GM23248 (cell line): ENCODE data around the gene COL26A1. TPM values are rescaled to one million over a fixed set of nuclear protein-coding genes. Genes with fewer than 3 reads are reported as not detected.

Source experiments
- DNase-seq: peaks from one replicate; pipeline ENCODE4 v3.0.0-alpha.2; 2015
- H2AFZ ChIP-seq: fragments of 200-600 bp; sonication (generic); 2 replicates; pipeline ENCODE4 v1.6.1; 2016; ENCODE audit warnings: antibody characterized with exemption
- H3F3A ChIP-seq: fragments of 200-600 bp; sonication (generic); 2 replicates; pipeline ENCODE4 v1.6.1; 2016; ENCODE audit warnings: mild to moderate bottlenecking, antibody characterized with exemption, mixed run types; ENCODE audit not compliant: insufficient read depth
- H3K27ac ChIP-seq: fragments of 200-600 bp; sonication (generic); 2 replicates; pipeline ENCODE4 v1.5.1; 2016; ENCODE audit warnings: mild to moderate bottlenecking
- H3K27me3 ChIP-seq: fragments of 200-600 bp; sonication (generic); replicated peaks from 2 replicates; pipeline ENCODE4 v1.6.1; 2016; ENCODE audit warnings: mild to moderate bottlenecking; ENCODE audit not compliant: insufficient read depth
- H3K36me3 ChIP-seq: fragments of 200-600 bp; sonication (generic); 2 replicates; pipeline ENCODE4 v1.6.1; 2016; ENCODE audit warnings: low read depth, mild to moderate bottlenecking
- H3K4me1 ChIP-seq: fragments of 200-600 bp; sonication (generic); 2 replicates; pipeline ENCODE4 v1.6.1; 2016; ENCODE audit warnings: mild to moderate bottlenecking; ENCODE audit not compliant: insufficient read depth
- H3K4me2 ChIP-seq: fragments of 200-600 bp; sonication (generic); one replicate; pipeline ENCODE4 v1.6.1; 2016; ENCODE audit warnings: mild to moderate bottlenecking; ENCODE audit not compliant: unreplicated experiment
- H3K4me3 ChIP-seq: fragments of 200-600 bp; sonication (generic); 2 replicates; pipeline ENCODE4 v1.5.1; 2016; ENCODE audit warnings: mild to moderate bottlenecking
- H3K79me2 ChIP-seq: fragments of 200-600 bp; sonication (generic); 2 replicates; pipeline ENCODE4 v1.6.1; 2016; ENCODE audit warnings: mild to moderate bottlenecking; ENCODE audit not compliant: insufficient read depth
- H3K9ac ChIP-seq: fragments of 200-600 bp; sonication (generic); 2 replicates; pipeline ENCODE4 v1.6.1; 2016; ENCODE audit warnings: mild to moderate bottlenecking
- H3K9me2 ChIP-seq: fragments of 200-600 bp; sonication (generic); 2 replicates; pipeline ENCODE4 v1.6.1; 2016; ENCODE audit warnings: mixed run types, mild to moderate bottlenecking, moderate library complexity; ENCODE audit not compliant: insufficient read depth
- H3K9me3 ChIP-seq: fragments of 200-600 bp; sonication (generic); one replicate; pipeline ENCODE4 v1.6.1; 2017; ENCODE audit warnings: low read depth
- H4K20me1 ChIP-seq: fragments of 200-600 bp; sonication (generic); 2 replicates; pipeline ENCODE4 v1.6.0; 2016; ENCODE audit not compliant: insufficient read depth
- EZH2 ChIP-seq: fragments of 200-600 bp; sonication (generic); IDR thresholded peaks from 2 replicates; pipeline ENCODE4 v1.6.1; 2018; ENCODE audit warnings: antibody characterized with exemption, mild to moderate bottlenecking; ENCODE audit not compliant: insufficient read depth, poor library complexity, severe bottlenecking
- EZH2phosphoT487 ChIP-seq: fragments of 200-600 bp; sonication (generic); IDR thresholded peaks from 2 replicates; pipeline ENCODE4 v1.6.1; 2018; ENCODE audit warnings: antibody characterized with exemption, moderate library complexity, mild to moderate bottlenecking, low read depth; ENCODE audit not compliant: insufficient read depth
- WGBS, 2 experiments: methylation state at CpG; one replicate each; pipeline ENCODE4 v1.1.6; 2015 to 2017; ENCODE audit warnings: low lambda C conversion rate in 2 of 2, low coverage in 1 of 2; ENCODE audit errors: missing lambda C conversion rate in 2 of 2; 5-methylcytosine and 5-hydroxymethylcytosine counted together
- in situ Hi-C: fragments of 300-500 bp; cut with MboI; formaldehyde crosslinking; loops from 2 replicates; pipeline ENCODE4 v1.15.0; 2020
- polyA plus RNA-seq: library from polyadenylated mRNA; unstranded; fragments of >200 nt; fragmentation: Nextera tagmentation; extraction: Ambion mirVana; gene quantifications from 2 replicates; pipeline ENCODE4 v1.2.1, GENCODE V29; 2016
- total RNA-seq: library from RNA; depleted of rRNA; stranded (reverse); fragments of >200 nt; shearing (Covaris generic); gene quantifications from 2 replicates; pipeline ENCODE4 v1.2.3, GENCODE V29; 2014

The COL26A1 gene
- total and polyA plus RNA-seq, 2 experiments from 2014 or later = not detected

DNA sequence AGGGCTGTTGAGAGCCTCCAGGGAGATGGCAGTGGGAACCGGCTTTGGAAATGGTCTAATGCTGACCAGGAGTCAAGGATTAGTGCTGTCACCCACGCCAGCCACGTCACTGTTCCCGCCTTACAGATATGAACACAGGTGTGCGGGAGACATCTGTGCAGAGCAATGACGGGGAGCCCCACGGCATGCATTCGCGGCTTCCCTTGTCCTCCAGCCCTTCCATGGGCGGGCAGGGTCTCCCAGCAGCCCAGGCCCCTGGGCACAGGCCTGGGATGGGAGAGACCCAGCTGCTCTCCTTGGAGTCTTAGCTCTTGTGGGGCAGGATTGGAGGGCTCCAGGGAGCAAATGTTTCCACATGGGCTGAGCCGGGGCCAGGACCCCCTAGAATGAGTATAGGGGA is 172.2 kb downstream of the COL26A1 start:
- Histone ChIP-seq H3K27ac (no peak overlapping the region), H4K20me1 (no peaks in the 10 kb centered on the region), H3K36me3 (no peaks in the 10 kb centered on the region), H3K27me3 (peaks cover 19% of the 10 kb centered on the region), H3K9ac (no peak overlapping the region), H3K4me3 (no peak overlapping the region), H3K9me3 (no peaks in the 10 kb centered on the region), H2AFZ (no peak overlapping the region), H3K9me2 (no peaks in the 10 kb centered on the region), H3K79me2 (no peaks in the 10 kb centered on the region), H3K4me2 (no peak overlapping the region), H3F3A (no peaks in the 10 kb centered on the region), H3K4me1 (no peaks in the 10 kb centered on the region)
- 79 to 82% methylated on average over 10 to 11 of the region's 11 CpGs for WGBS, 2 experiments
- TF ChIP-seq EZH2 = no peak
- TF ChIP-seq EZH2phosphoT487 = no peak
- DNase-seq = no peak
- in situ Hi-C loops = no loop called here

DNA sequence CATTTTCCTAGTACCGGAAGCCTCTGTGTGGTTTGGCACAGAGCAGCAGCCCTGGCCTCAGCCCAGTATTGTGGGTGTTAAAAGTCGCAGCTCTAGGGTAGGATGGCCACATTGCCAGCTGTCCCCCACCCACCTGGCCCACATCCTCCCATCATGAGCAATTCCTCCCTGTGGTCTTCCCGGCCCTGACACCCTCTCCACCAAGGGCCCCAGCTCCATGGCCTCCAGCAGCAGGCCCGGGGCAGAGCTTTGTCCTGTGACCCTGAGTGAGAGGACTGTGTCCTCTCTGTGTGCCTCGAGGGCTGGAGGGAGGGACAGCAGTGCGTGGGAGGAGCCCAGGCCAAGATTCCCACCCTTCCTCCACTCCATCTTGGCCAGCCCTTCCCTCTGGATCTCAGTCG is 172.7 kb downstream of the COL26A1 start:
- Histone ChIP-seq H3K9me2 (no peaks in the 10 kb centered on the region), H3K9me3 (no peaks in the 10 kb centered on the region), H3K27me3 (peaks cover 19% of the 10 kb centered on the region), H2AFZ (no peak overlapping the region), H3K79me2 (no peaks in the 10 kb centered on the region), H3K9ac (no peak overlapping the region), H3K4me2 (no peak overlapping the region), H3F3A (no peaks in the 10 kb centered on the region), H3K4me1 (no peaks in the 10 kb centered on the region), H3K36me3 (no peaks in the 10 kb centered on the region), H3K27ac (no peak overlapping the region), H4K20me1 (no peaks in the 10 kb centered on the region), H3K4me3 (no peak overlapping the region)
- TF ChIP-seq EZH2 (no peak), EZH2phosphoT487 (no peak)
- in situ Hi-C loops = no loop called here
- no peak for DNase-seq
- WGBS, 2 experiments = 31 to 36% methylated on average over 7 of the region's 7 CpGs

DNA sequence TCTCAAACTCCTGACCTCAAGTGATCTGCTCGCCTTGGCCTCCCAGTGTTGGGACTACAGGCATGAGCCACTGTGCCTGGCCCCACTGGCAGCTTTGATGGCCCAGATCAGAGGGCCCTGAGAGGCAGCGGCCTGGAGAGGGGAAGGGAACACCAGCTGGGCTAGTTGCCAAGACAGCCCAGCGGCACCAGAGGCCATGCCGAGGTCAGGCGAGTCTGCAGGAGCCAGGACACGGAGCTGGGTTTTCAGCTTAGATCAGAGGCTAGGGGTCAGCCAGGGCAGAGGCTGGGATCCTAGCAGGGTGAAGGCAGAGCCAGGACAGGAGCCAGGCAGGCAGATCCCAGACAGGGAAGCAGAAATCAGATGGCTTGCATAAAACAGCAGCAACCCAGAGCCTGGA is 173.6 kb downstream of the COL26A1 start:
- Histone ChIP-seq H3K27ac (no peak overlapping the region), H3K9me2 (no peaks in the 10 kb centered on the region), H3K27me3 (peaks cover 16% of the 10 kb centered on the region), H3K9ac (no peak overlapping the region), H3K79me2 (no peaks in the 10 kb centered on the region), H3K4me3 (no peak overlapping the region), H2AFZ (no peak overlapping the region), H3K9me3 (no peaks in the 10 kb centered on the region), H3K36me3 (no peaks in the 10 kb centered on the region), H3K4me1 (no peaks in the 10 kb centered on the region), H4K20me1 (no peaks in the 10 kb centered on the region), H3K4me2 (no peak overlapping the region), H3F3A (no peaks in the 10 kb centered on the region)
- 74% methylated on average over 6 of the region's 6 CpGs for WGBS, 2 experiments
- in situ Hi-C loops = no loop called here
- DNase-seq = no peak
- TF ChIP-seq EZH2phosphoT487 (no peak), EZH2 (no peak)

DNA sequence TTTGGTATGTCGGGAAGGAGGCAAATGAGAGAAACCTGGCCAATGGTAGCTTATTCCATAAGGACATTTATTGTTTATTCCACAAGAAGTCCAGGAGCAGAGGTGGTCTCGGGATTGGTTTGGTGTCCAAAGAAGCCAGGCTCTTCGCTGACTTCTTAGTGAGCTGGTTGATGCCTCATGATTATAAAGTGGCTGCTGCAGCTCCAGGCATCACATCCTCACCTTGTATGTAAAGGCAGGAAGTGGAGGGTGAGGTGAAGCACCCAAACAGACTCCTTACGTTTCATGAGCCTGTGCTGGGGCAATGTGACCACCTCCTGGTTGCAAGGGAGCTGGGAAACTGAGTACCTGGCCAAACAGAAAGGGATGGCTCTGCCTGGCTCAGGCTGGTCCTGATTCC is 174.0 kb downstream of the COL26A1 start:
- Histone ChIP-seq H3K27ac (no peak overlapping the region), H3K9me2 (no peaks in the 10 kb centered on the region), H4K20me1 (no peaks in the 10 kb centered on the region), H3K4me3 (no peak overlapping the region), H3K9me3 (no peaks in the 10 kb centered on the region), H3K27me3 (peaks cover 14% of the 10 kb centered on the region; the same call in 1 of the 2 replicates), H3K36me3 (no peaks in the 10 kb centered on the region), H3K9ac (no peak overlapping the region), H3K79me2 (no peaks in the 10 kb centered on the region), H3F3A (no peaks in the 10 kb centered on the region), H3K4me2 (no peak overlapping the region), H2AFZ (no peak overlapping the region), H3K4me1 (no peaks in the 10 kb centered on the region)
- no peak for DNase-seq
- no peak for TF ChIP-seq EZH2
- no peak for TF ChIP-seq EZH2phosphoT487
- in situ Hi-C loops = no loop called here
- WGBS, 2 experiments = 69 to 71% methylated on average over 4 of the region's 4 CpGs

GRCh38 chr7:101537205-101537604 is 174.5 kb downstream of the COL26A1 start:
- H3K4me3 ChIP-seq = no peak overlapping the region
- peaks cover 8% of the 10 kb centered on the region; the same call in 1 of the 2 replicates for H3K27me3 ChIP-seq
- TF ChIP-seq EZH2phosphoT487 (no peak), EZH2 (no peak)
- H3K9me2 ChIP-seq = no peaks in the 10 kb centered on the region
- in situ Hi-C loops = no loop called here
- 31 to 33% methylated on average over 8 of the region's 8 CpGs for WGBS, 2 experiments
- peak; percentile 28 for DNase-seq
- H3K4me2 ChIP-seq = no peak overlapping the region
- H3K4me1 ChIP-seq = no peaks in the 10 kb centered on the region
- H3K79me2 ChIP-seq = no peaks in the 10 kb centered on the region
- no peak overlapping the region for H2AFZ ChIP-seq
- no peaks in the 10 kb centered on the region for H3K36me3 ChIP-seq
- H4K20me1 ChIP-seq = no peaks in the 10 kb centered on the region
- no peaks in the 10 kb centered on the region for H3F3A ChIP-seq
- H3K9me3 ChIP-seq = no peaks in the 10 kb centered on the region
- no peak overlapping the region for H3K9ac ChIP-seq
- no peak overlapping the region for H3K27ac ChIP-seq
